NCI-H1092 (cell line): ENCODE data around the gene PFDN6.
"Not testable (repeated sequence)": the region's sequence is repeated elsewhere in the genome, so short reads cannot be mapped to it uniquely, and the experiment has no call there.

Source experiments
- DNase-seq: peaks from one replicate; lab custom pipeline; 2025; lab: John Stamatoyannopoulos, UW

The PFDN6 gene

DNA sequence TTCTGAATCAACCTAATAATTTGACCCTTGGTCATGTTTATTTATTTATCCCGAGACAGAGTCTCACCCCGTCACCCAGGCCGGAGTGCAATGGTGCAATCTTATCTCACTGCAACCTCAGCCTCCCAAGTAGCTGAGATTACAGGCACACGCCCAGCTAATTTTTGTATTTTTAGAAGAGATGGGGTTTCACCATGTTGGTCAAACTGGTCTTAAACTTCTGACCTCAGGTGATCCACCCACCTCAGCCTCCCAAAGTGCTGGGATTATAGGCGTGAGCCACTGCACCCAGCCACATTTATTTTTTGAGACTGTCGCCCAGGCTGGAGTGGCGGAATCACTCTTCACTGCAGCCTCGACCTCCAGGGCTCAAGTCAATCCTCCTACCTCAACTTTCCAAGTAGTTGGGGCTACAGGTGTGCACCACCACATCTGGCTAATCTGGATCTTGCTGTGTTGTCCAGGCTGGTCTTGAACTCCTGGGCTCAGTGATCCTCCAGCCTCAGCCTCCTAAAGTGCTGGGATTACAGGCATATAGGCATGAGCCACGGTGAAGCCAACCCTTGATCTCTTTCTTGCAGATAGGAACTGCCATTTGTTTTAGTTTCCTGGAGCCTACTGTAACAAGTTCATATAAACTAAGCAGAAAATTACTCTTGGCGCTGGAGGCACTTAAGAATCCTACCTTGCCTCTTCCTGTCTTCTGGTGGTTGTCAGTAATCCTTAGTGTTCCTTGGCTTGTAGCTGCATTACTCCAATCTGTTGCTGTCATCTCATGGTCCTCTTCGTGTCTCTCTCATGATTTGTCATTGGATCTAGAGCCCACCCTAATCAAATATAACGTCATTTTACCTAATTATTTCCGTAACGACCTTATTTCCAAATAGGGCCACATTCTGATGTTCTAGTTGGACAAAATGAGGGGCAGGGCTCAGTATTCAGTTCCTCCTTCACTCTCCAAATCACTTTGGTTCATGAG, 15.2 kb upstream of the PFDN6 start:
- DNase-seq = no peak

DNA sequence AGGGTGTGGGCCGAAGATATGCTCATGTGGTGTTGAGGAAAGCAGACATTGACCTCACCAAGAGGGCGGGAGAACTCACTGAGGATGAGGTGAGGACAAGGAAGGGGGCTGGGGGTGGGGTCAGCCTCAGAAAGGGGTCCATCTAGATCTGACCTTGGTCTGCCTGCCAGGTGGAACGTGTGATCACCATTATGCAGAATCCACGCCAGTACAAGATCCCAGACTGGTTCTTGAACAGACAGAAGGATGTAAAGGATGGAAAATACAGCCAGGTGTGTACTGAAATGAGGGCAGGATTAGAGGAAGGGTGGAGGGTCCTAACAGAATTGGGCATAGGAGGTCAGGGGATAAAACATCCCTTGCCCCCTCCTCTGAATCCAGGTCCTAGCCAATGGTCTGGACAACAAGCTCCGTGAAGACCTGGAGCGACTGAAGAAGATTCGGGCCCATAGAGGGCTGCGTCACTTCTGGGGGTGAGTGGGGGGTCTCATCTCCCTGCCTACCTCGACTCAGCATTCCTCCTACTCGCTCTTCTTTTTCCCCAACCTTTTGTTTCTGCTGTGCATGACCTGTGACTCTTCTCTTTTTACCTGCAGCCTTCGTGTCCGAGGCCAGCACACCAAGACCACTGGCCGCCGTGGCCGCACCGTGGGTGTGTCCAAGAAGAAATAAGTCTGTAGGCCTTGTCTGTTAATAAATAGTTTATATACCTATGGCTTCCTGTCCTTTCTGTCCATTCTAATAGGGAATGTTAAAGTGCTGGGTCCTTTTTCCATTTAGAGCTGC, 13.4 kb upstream of the PFDN6 start:
- DNase-seq = not testable (repeated sequence)

DNA sequence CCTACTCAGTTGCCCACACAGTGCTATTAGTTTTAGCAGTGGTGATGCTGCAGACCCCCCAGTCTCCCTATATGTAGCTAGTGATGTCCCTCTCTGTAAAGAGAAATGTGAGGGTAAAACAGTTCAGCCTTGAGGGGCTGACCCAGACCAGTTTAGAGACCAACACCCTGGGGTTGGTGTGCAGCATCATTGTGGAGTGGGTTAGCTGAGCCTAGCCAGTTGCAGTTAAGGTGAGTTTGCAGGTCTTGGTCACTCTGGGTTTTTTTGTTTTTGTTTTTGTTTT, 12.9 kb upstream of the PFDN6 start:
- DNase-seq = no peak

GRCh38 chr6:33276864-33277662, 12.3 kb upstream of the PFDN6 start, which contains the start of gene B3GALT4:
Gene B3GALT4 (plus strand): TSS chr6:33277123. CDS start chr6:33277420, 297 bp downstream.
- DNase-seq = peak; percentile 20

GRCh38 chr6:33277663-33278391, 11.6 kb upstream of the PFDN6 start:
- no peak for DNase-seq

GRCh38 chr6:33278392-33278741, 11.0 kb upstream of the PFDN6 start:
- DNase-seq = no peak

- no peak for DNase-seq
Measured at GRCh38 chr6:33278810-33279209, 10.6 kb upstream of the PFDN6 start.

DNA sequence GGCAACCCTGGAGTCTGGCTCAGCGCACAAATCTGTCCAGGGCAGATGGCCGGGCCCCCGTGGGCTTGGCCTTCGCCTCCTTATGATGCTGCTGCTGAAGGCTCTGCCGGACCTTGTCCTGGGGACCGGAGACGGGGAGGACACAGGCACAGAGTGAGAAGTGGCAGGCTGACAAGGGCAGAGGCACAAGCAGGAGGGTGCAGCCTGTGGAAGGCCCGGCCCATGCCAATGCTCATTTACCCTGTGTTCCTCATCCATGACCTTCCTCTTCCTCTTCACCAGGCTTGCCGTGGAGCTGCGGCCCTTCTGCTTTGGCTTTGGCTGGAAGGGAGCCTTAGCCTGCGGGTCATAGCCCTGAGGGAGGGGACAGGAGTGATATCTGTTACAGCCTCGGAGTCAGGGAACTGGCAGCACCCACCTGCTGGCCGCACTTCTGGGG, 10.1 kb upstream of the PFDN6 start:
- no peak for DNase-seq

GRCh38 chr6:33279971-33280511, 9.4 kb upstream of the PFDN6 start:
- DNase-seq = no peak

DNA sequence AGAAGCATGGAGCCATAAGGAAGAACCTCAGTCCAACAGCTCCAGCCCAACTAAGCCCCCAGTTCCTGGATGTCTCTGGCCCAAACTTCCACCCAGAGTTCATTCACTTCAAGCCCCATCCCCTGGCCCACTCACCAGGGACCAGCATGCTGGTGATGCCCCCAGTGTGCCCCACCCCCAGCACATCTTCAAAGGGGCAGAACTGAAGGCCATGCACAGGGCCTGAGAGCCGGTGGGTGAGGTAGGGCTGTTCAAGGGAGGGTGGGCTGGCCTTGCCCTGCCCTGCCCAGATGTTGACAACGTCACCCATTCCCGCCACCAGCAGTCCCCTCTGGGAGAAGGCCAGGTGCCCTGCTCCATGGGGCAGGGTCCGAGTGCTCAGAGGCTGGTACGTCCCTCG, 8.9 kb upstream of the PFDN6 start:
- DNase-seq = no peak

DNA sequence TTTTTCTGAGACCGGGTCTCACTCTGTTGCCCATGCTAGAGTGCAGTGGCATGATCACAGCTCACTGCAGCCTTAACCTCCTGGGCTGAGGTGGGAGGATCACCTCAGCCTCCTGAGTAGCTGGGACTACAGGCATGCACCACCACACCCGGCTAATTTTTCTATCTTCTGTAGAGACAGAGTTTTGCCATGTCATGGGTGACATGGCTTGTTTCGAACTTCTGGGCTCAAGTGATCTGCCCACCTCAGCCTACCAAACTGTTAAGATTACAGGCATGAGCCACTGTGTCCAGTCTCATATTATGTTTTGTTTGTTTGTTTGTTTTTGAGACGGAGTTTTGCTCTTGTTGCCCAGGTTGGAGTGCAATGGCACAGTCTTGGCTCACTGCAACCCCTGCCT, 4.2 kb upstream of the PFDN6 start:
- DNase-seq = not testable (repeated sequence)

DNA sequence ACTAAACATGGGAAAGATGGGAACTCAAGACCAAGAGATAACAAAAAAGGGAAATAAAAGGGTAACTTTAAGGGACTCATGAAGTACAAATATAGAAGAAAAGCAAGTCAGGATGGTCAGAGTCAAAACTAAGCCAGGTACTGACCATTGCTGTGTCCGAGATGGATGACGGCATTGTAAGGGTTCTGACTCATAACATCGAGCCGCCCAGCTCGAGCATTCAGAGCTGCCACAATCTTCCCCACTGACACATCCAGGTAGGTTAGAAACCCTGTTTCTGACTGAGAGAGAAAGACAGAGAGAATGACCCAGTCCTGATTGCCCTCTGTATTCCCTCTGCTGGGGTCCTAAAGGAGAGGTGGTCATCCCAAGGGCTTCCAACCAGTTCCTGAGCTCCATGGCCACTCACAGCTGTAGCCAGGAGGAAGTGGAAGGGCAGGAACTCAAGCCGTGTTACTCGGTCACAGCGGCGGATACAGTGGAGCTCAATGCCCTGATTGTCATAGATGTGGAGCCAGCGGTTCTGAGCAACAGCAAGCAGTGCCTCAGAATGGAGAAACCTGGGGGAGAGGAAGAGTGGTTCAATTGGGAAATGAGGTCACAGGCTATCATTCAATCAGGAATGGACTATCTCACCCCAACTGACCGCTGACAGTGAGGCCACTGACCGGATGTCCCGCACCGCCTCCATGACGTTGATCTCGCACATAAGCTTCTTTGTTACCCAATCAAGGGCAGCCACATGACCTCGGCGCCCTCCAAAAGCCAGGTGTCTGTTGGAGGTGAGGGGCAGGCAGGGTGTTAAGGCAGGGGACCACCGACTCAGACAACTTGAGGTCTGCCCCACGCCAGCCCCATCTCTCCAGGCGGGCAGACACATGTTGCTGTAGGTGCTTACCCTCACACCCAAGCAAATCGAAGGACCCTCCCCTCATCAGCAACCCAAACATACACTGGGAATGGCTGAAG, 2.2 kb upstream of the PFDN6 start:
- DNase-seq = no peak

- DNase-seq = no peak
Measured at GRCh38 chr6:33288141-33288920, 1.1 kb upstream of the PFDN6 start.

GRCh38 chr6:33289784-33290315, 449 bp downstream of the PFDN6 start:
- no peak for DNase-seq

DNA sequence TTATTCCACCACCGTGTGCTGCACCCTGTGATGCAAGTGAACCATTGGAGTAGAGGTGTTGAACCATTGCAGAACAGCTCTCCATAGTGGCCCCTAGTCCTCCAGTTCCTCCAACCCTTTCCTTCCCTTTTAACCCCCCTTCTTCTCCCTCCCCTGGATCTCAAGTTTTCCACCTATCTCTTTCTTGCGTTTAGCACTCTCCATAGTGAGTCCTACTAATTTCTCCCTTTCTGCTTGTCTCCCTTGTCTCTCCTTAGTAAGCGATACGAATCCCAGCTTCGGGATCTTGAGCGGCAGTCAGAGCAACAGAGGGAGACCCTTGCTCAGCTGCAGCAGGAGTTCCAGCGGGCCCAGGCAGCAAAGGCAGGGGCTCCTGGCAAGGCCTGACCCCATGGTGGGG, 1.1 kb downstream of the PFDN6 start:
- no peak for DNase-seq

GRCh38 chr6:33292996-33293682, 3.7 kb downstream of the PFDN6 start:
- no peak for DNase-seq

DNA sequence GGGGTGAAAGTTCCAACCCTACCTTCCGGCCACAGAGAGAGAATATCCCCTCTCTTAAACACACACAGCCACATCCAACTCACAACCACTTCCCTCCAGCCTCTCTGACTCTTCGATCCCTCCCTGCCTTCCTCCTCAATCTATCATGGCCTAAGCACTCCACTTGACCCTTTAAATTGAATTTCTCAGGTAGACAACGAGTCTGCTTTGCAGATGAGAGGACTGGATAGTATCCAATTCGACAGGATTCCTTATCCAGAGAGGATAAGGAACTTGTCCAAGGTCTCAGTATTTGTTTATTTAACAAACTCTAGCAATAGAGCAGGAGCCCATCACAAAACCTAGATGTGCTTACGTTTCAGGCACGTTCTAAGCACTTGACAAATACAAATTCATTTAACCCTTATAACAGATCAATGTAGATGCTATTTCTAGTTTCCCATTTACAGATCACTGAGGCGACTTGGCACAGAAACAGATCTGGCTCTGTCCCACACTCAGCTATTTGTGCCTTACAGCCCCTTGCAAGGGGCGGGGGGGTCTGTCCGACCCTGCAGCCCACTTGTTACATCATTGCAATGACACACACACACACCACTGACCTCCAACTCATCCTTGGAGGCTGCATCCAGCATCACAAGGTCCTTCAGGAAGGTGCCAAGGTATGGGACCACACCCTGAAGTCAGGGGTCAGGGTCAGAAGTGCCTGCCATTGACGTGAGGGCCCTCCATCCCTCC, 4.9 kb downstream of the PFDN6 start:
- no peak for DNase-seq
